SK-N-SH (cell line): ENCODE results near the gene CFAP92. TPM values are rescaled to one million over a fixed set of nuclear protein-coding genes. Genes with fewer than 3 reads are reported as not detected.

Source experiments
- CTCF ChIA-PET: fragments of 300-600, 350-600 bp; formaldehyde crosslinking; extraction: SDS; loops from one replicate; lab custom pipeline; 2021; lab: Yijun Ruan, JAX
- POLR2A ChIA-PET: fragments of 350-600 bp; sonication (Branson Sonifier 250); formaldehyde crosslinking; extraction: SDS; loops from one replicate; lab custom pipeline; 2020; ENCODE audit warnings: antibody characterized with exemption, inconsistent platforms; lab: Yijun Ruan, JAX
- DNase-seq: peaks from one replicate; pipeline ENCODE4 v3.0.0; 2012
- H2AFZ ChIP-seq: fragments of 200-600 bp; sonication (generic); 2 replicates; pipeline ENCODE4 v1.8.1; 2016; ENCODE audit warnings: antibody characterized with exemption, mild to moderate bottlenecking, low read depth
- H3F3A ChIP-seq: fragments of 200-600 bp; sonication (generic); replicated peaks from 2 replicates; pipeline ENCODE3; 2016; ENCODE audit warnings: antibody characterized with exemption, mild to moderate bottlenecking; ENCODE audit not compliant: insufficient read depth
- H3K27ac ChIP-seq, 2 experiments: fragments of 200-500 bp in 1 of 2; fragments of 200-600 bp in 1 of 2; sonication (Bioruptor generic) in 1 of 2; sonication (generic), shearing (Covaris generic) in 1 of 2; 2 replicates each; pipeline versions ENCODE4 v1.5.1 to v1.6.1; 2014 to 2016; ENCODE audit warnings: low read depth in 2 of 2, inconsistent platforms in 1 of 2, low read length in 1 of 2, mild to moderate bottlenecking in 1 of 2, mixed read lengths in 1 of 2
- H3K27me3 ChIP-seq: fragments of 200-600 bp; sonication (generic), shearing (Covaris generic); 2 replicates; pipeline ENCODE4 v1.6.1; 2016; ENCODE audit warnings: mixed run types; ENCODE audit not compliant: insufficient read depth
- H3K36me3 ChIP-seq, 2 experiments: fragments of 200-500 bp in 1 of 2; fragments of 200-600 bp in 1 of 2; sonication (Bioruptor generic) in 1 of 2; sonication (generic) in 1 of 2; replicated peaks in 1 of 2; 2 replicates each; pipeline versions ENCODE3 to v1.5.1; 2014 to 2016; ENCODE audit warnings: low read length in 1 of 2, mild to moderate bottlenecking in 1 of 2; ENCODE audit not compliant: insufficient read depth in 2 of 2, control insufficient read depth in 1 of 2
- H3K4me1 ChIP-seq, 2 experiments: fragments of 200-500 bp in 1 of 2; fragments of 200-600 bp in 1 of 2; sonication (Bioruptor generic) in 1 of 2; sonication (generic), shearing (Covaris generic) in 1 of 2; 2 replicates each; pipeline versions ENCODE4 v1.5.1 to v1.6.1; 2014 to 2016; ENCODE audit warnings: low read depth in 1 of 2, low read length in 1 of 2, mixed run types in 1 of 2; ENCODE audit not compliant: insufficient read depth in 2 of 2, control insufficient read depth in 1 of 2
- H3K4me2 ChIP-seq: fragments of 200-600 bp; sonication (generic), shearing (Covaris generic); 2 replicates; pipeline ENCODE4 v1.6.1; 2017; ENCODE audit warnings: mixed run types
- H3K4me3 ChIP-seq, 2 experiments: fragments of 200-500 bp in 1 of 2; fragments of 200-600 bp in 1 of 2; sonication (Bioruptor generic) in 1 of 2; sonication (generic), shearing (Covaris generic) in 1 of 2; 2 replicates each; pipeline versions ENCODE4 v1.5.1 to v1.8.1; 2014 to 2016; ENCODE audit warnings: low read depth in 2 of 2, inconsistent platforms in 1 of 2, low read length in 1 of 2, mild to moderate bottlenecking in 1 of 2, mixed read lengths in 1 of 2, moderate library complexity in 1 of 2
- H3K79me2 ChIP-seq: fragments of 200-600 bp; sonication (generic); 2 replicates; pipeline ENCODE4 v1.8.1; 2017; ENCODE audit warnings: mild to moderate bottlenecking; ENCODE audit not compliant: insufficient read depth
- H3K9ac ChIP-seq: fragments of 200-600 bp; sonication (generic); 2 replicates; pipeline ENCODE4 v1.6.1; 2017; ENCODE audit warnings: mixed run types
- H3K9me2 ChIP-seq: fragments of 200-600 bp; sonication (generic); 2 replicates; pipeline ENCODE4 v1.6.1; 2017; ENCODE audit warnings: mixed run types
- H3K9me3 ChIP-seq: fragments of 200-600 bp; sonication (generic); 2 replicates; pipeline ENCODE4 v1.6.1; 2017; ENCODE audit warnings: mixed run types, mild to moderate bottlenecking, moderate library complexity
- H4K20me1 ChIP-seq: fragments of 200-600 bp; sonication (generic); 2 replicates; pipeline ENCODE4 v1.6.1; 2017; ENCODE audit warnings: mild to moderate bottlenecking, mixed run types; ENCODE audit not compliant: insufficient read depth
- ELF1 ChIP-seq: IDR thresholded peaks from 2 replicates; pipeline ENCODE4 v1.4.0; 2012
- EP300 ChIP-seq, 2 experiments: IDR thresholded peaks; 2 replicates each; pipeline versions ENCODE4 v1.4.0 to v1.6.1; 2012; ENCODE audit warnings: borderline replicate concordance in 1 of 2, low read depth in 1 of 2, low read length in 1 of 2
- FOXJ3 ChIP-seq: sonication (generic); formaldehyde crosslinking; IDR thresholded peaks from 2 replicates; pipeline ENCODE4 v1.5.1; 2020; ENCODE audit warnings: mild to moderate bottlenecking, missing genetic modification reagents
- GATA2 ChIP-seq: sonication (generic); formaldehyde crosslinking; IDR thresholded peaks from 2 replicates; pipeline ENCODE4 v1.5.0; 2020; ENCODE audit warnings: mild to moderate bottlenecking, missing genetic modification reagents
- MAX ChIP-seq: IDR thresholded peaks from 2 replicates; pipeline ENCODE4 v1.4.0; 2012; ENCODE audit warnings: low read depth
- MXI1 ChIP-seq: IDR thresholded peaks from 2 replicates; pipeline ENCODE4 v1.6.1; 2012; ENCODE audit warnings: mild to moderate bottlenecking, low read depth, low read length, improper control_type of control experiment
- NFIC ChIP-seq: IDR thresholded peaks from 2 replicates; pipeline ENCODE4 v1.4.0; 2012; ENCODE audit warnings: borderline replicate concordance
- NRF1 ChIP-seq: IDR thresholded peaks from 2 replicates; pipeline ENCODE4 v1.6.1; 2012; ENCODE audit warnings: low read depth, mild to moderate bottlenecking, low read length
- PBX3 ChIP-seq: IDR thresholded peaks from 2 replicates; pipeline ENCODE4; 2012
- POLR2AphosphoS5 ChIP-seq: IDR thresholded peaks from 2 replicates; pipeline ENCODE4 v1.6.1; 2012; ENCODE audit warnings: low read depth, low read length
- RAD21 ChIP-seq: IDR thresholded peaks from 2 replicates; pipeline ENCODE4 v1.6.1; 2012; ENCODE audit warnings: mild to moderate bottlenecking, low read length
- RFX5 ChIP-seq: IDR thresholded peaks from 2 replicates; pipeline ENCODE4 v1.6.1; 2012; ENCODE audit warnings: mild to moderate bottlenecking, improper control_type of control experiment, low read length
- TCF12 ChIP-seq: IDR thresholded peaks from 2 replicates; pipeline ENCODE4 v1.4.0; 2012
- USF1 ChIP-seq: IDR thresholded peaks from 2 replicates; pipeline ENCODE4 v1.4.0; 2012; ENCODE audit warnings: low read depth, borderline replicate concordance
- ZBTB33 ChIP-seq: IDR thresholded peaks from 2 replicates; pipeline ENCODE4 v1.4.0; 2012; ENCODE audit warnings: low read depth, borderline replicate concordance
- WGBS: methylation state at CpG from one replicate; pipeline ENCODE4 v1.1.6; 2017; ENCODE audit warnings: low lambda C conversion rate; 5-methylcytosine and 5-hydroxymethylcytosine counted together
- polyA plus RNA-seq, 3 experiments: library from polyadenylated mRNA; depleted of rRNA; stranded (reverse); fragments of >200 nt; gene quantifications; 2 replicates each; pipeline ENCODE4 v1.2.3, GENCODE V29; 2012

The CFAP92 gene
- polyA plus RNA-seq, 1 of the 3 experiments (the other 2 are of a cell fraction), result not detected

GRCh38 chr3:128923576-128923975 is 70.3 kb downstream of the CFAP92 start:
- DNase-seq, result no peak
- H3F3A ChIP-seq, result no peaks in the 10 kb centered on the region
- TF ChIP-seq NFIC, result no peak
- TF ChIP-seq RFX5, result no peak
- TF ChIP-seq FOXJ3 (CRISPR knock-in tag), result no peak
- no peak for TF ChIP-seq ELF1
- no peak for TF ChIP-seq MXI1
- TF ChIP-seq RAD21, result no peak
- no peak for TF ChIP-seq PBX3
- no peak for TF ChIP-seq GATA2
- no peak for TF ChIP-seq NRF1
- TF ChIP-seq USF1, result no peak
- TF ChIP-seq ZBTB33, result no peak
- no peak for TF ChIP-seq TCF12
- TF ChIP-seq MAX, result no peak
- no peak for TF ChIP-seq EP300 (IDR thresholded peaks at IDR 0.05; ENCODE audit: borderline replicate concordance in 1 of 2, low read depth in 1 of 2, low read length in 1 of 2)
- TF ChIP-seq POLR2AphosphoS5, result no peak
- no peaks in the 10 kb centered on the region for H3K79me2 ChIP-seq
- H3K9ac ChIP-seq, result no peak overlapping the region
- 85% methylated on average over 2 of the region's 2 CpGs for WGBS
- peaks cover 0 to 10% of the 10 kb centered on the region in 2 experiments for H3K36me3 ChIP-seq
- no peak overlapping the region for H3K27ac ChIP-seq
- H2AFZ ChIP-seq, result no peak overlapping the region
- H3K4me3 ChIP-seq, result no peak overlapping the region
- peaks cover 8% of the 10 kb centered on the region; the same call in 1 of the 2 replicates for H3K9me3 ChIP-seq
- ChIA-PET POLR2A (no interaction called here), CTCF (no interaction called here)
- no peaks in the 10 kb centered on the region for H3K4me1 ChIP-seq
- H4K20me1 ChIP-seq, result no peaks in the 10 kb centered on the region
- H3K9me2 ChIP-seq, result no peaks in the 10 kb centered on the region
- no peak overlapping the region for H3K4me2 ChIP-seq
- H3K27me3 ChIP-seq, result no peaks in the 10 kb centered on the region
